K562 (cell line): ENCODE data around the gene ADCY5. TPM values are rescaled to one million over a fixed set of nuclear protein-coding genes. Genes with fewer than 3 reads are reported as not detected.
A peak's percentile ranks its signal among the peaks of the same experiment; 100 is the strongest.

ENCODE experiments used
- ATAC-seq: fragments of 200-7000 bp; cut with Tn5 transposase; 3 replicates; pipeline ENCODE4 v1.9.1; 2020; ENCODE audit warnings: moderate library complexity
- BruUV-seq: library from RNA; stranded (reverse); fragments of 400-500 nt; replicated peaks from 2 replicates; lab custom pipeline; 2021; lab: Mats Ljungman, UMichigan
- CTCF ChIA-PET: fragments of 300-600 bp; formaldehyde crosslinking; extraction: SDS; loops from one replicate; lab custom pipeline; 2021; ENCODE audit warnings: low intra/inter-chr PET ratio; lab: Yijun Ruan, JAX
- POLR2A ChIA-PET: fragments of 300-600, 350-650 bp; sonication (Branson Sonifier 250); formaldehyde crosslinking; extraction: SDS; loops from one replicate; lab custom pipeline; 2021; ENCODE audit warnings: antibody characterized with exemption, inconsistent platforms; lab: Yijun Ruan, JAX
- DNase-seq, 4 experiments: peaks; one replicate each; pipeline versions ENCODE4 v3.0.0 to v3.0.0-alpha.2; 2011 to 2018; ENCODE audit warnings: low spot score in 3 of 4, mixed read lengths in 3 of 4; ENCODE audit errors: extremely low read depth in 1 of 4
- FAIRE-seq: peaks from 2 replicates; lab custom pipeline; 2011; peaks lifted over from hg19 to GRCh38; lab: Jason Lieb, UNC
- H2AFZ ChIP-seq: 2 replicates; pipeline ENCODE4 v1.6.0; 2011; ENCODE audit warnings: low read depth, low read length, control low read depth, inconsistent platforms
- H3K27ac ChIP-seq: fragments of 200-600 bp; 3 replicates; pipeline ENCODE4 v1.8.0; 2011; ENCODE audit warnings: low read depth, mild to moderate bottlenecking, control low read depth, inconsistent platforms, low read length, moderate library complexity, mixed read lengths; ENCODE audit errors: extremely low read depth
- H3K27me3 ChIP-seq, 2 experiments: fragments of 300-600 bp in 1 of 2; 2 replicates in 1 of 2; 3 replicates in 1 of 2; pipeline versions ENCODE4 v1.6.0 to v1.8.0; 2011; ENCODE audit warnings: inconsistent platforms in 2 of 2, low read length in 2 of 2, mild to moderate bottlenecking in 1 of 2, mixed read lengths in 1 of 2, moderate library complexity in 1 of 2; ENCODE audit not compliant: control insufficient read depth in 2 of 2, insufficient read depth in 2 of 2
- H3K36me3 ChIP-seq: fragments of 300-600 bp; 3 replicates; pipeline ENCODE4 v1.8.0; 2011; ENCODE audit warnings: mild to moderate bottlenecking, low read length, inconsistent platforms; ENCODE audit not compliant: control insufficient read depth, insufficient read depth
- H3K4me1 ChIP-seq, 2 experiments: fragments of 200-600 bp in 1 of 2; replicated peaks in 1 of 2; 2 replicates in 1 of 2; 3 replicates in 1 of 2; pipeline versions ENCODE4 v1.5.1 to v1.8.0; 2011; ENCODE audit warnings: inconsistent platforms in 2 of 2, low read length in 2 of 2, mild to moderate bottlenecking in 1 of 2, mixed read lengths in 1 of 2, moderate library complexity in 1 of 2; ENCODE audit not compliant: control insufficient read depth in 2 of 2, insufficient read depth in 2 of 2
- H3K4me2 ChIP-seq: 2 replicates; pipeline ENCODE4 v1.6.1; 2011; ENCODE audit warnings: low read length, control low read depth, inconsistent platforms, mixed read lengths; ENCODE audit not compliant: insufficient read depth
- H3K4me3 ChIP-seq: fragments of 200-600 bp; sonication (generic), shearing (Covaris generic); 2 replicates; pipeline ENCODE4 v1.5.1; 2016; ENCODE audit warnings: control low read depth, inconsistent platforms
- H3K79me2 ChIP-seq: fragments of 200-600 bp; 3 replicates; pipeline ENCODE4 v1.8.0; 2011; ENCODE audit warnings: low read length, inconsistent platforms; ENCODE audit not compliant: control insufficient read depth, insufficient read depth
- H3K9ac ChIP-seq, 2 experiments: 2 replicates each; pipeline versions ENCODE4 v1.6.0 to v1.6.1; 2011; ENCODE audit warnings: low read depth in 2 of 2, low read length in 2 of 2, control low read depth in 1 of 2, inconsistent platforms in 1 of 2, mild to moderate bottlenecking in 1 of 2, mixed read lengths in 1 of 2; ENCODE audit not compliant: insufficient read depth in 1 of 2
- H3K9me1 ChIP-seq: one replicate; pipeline ENCODE4 v1.6.0; 2011; ENCODE audit warnings: inconsistent platforms, mild to moderate bottlenecking, low read length, moderate library complexity; ENCODE audit not compliant: control insufficient read depth, insufficient read depth
- H3K9me3 ChIP-seq: replicated peaks from 2 replicates; pipeline ENCODE4 v1.5.1; 2011; ENCODE audit warnings: low read depth, low read length, inconsistent platforms; ENCODE audit not compliant: control insufficient read depth, insufficient read depth
- H4K20me1 ChIP-seq: replicated peaks from 2 replicates; pipeline ENCODE4 v1.6.1; 2011; ENCODE audit warnings: low read length, inconsistent platforms, mixed read lengths; ENCODE audit not compliant: control insufficient read depth, insufficient read depth
- IRF2 ChIP-seq: sonication (generic); formaldehyde crosslinking; IDR thresholded peaks from 2 replicates; pipeline ENCODE4 v1.8.1; 2022; ENCODE audit warnings: mild to moderate bottlenecking, missing genetic modification reagents
- RAD21 ChIP-seq, 2 experiments: fragments of 250-450 bp in 1 of 2; fragments of 450-650 bp in 1 of 2; sonication (Bioruptor Pico) in 1 of 2; formaldehyde crosslinking in 1 of 2; IDR thresholded peaks in 1 of 2; conservative IDR thresholded peaks in 1 of 2; 2 replicates each; pipeline versions ENCODE4 v1.4.0 to v1.8.0; 2020 to 2022; ENCODE audit warnings: mild to moderate bottlenecking in 2 of 2, moderate library complexity in 1 of 2
- SRSF7 ChIP-seq: fragments of 200-400 bp; formaldehyde crosslinking; optimal IDR thresholded peaks from 2 replicates; pipeline ENCODE3; 2017; ENCODE audit warnings: mild to moderate bottlenecking, low read depth, low read length
- U2AF1 ChIP-seq: fragments of 200-400 bp; formaldehyde crosslinking; optimal IDR thresholded peaks from 2 replicates; pipeline ENCODE3; 2017; ENCODE audit warnings: mild to moderate bottlenecking, low read depth, low read length, moderate library complexity
- WGBS: fragments of 100-300 bp; shearing (Covaris generic); methylation state at CpG from one replicate; pipeline ENCODE4 v1.1.6; 2016; ENCODE audit warnings: low coverage, mixed read lengths; ENCODE audit not compliant: insufficient coverage; ENCODE audit errors: missing lambda C conversion rate; 5-methylcytosine and 5-hydroxymethylcytosine counted together
- in situ Hi-C: fragments of 300-500 bp; cut with MboI; formaldehyde crosslinking; loops from 4 replicates; pipeline ENCODE4 v1.15.0; 2018; ENCODE audit warnings: inconsistent platforms, mixed read lengths
- intact Hi-C: fragments of 100-400 bp; cut with micrococcal nuclease; formaldehyde crosslinking; loops from 2 replicates; pipeline ENCODE4 v1.14.2; 2022
- polyA plus RNA-seq, 8 experiments: library from polyadenylated mRNA; depleted of rRNA in 4 of 8; stranded (reverse) in 5 of 8; unstranded in 3 of 8; fragments of >200 nt; fragmentation: Nextera tagmentation in 2 of 8; fragmentation: Illumina TruSeq in 1 of 8; extraction: Ambion mirVana in 2 of 8; extraction: Trizol in 1 of 8; gene quantifications; 2 replicates each; pipeline versions ENCODE4 v1.2.1 to v1.2.3, GENCODE V29; 2011 to 2014; ENCODE audit warnings: inconsistent platforms in 1 of 8, missing spikeins in 1 of 8
- total RNA-seq, 7 experiments: library from RNA; depleted of rRNA in 6 of 7; stranded (reverse); fragments of >200 nt in 6 of 7; fragmentation: Illumina TruSeq in 2 of 7; extraction: Trizol in 2 of 7; gene quantifications; 2 replicates each; pipeline versions ENCODE4 v1.2.1 to v1.2.3, GENCODE V29; 2011 to 2021; ENCODE audit warnings: low replicate concordance in 1 of 7
- TF ChIP-seq, protein P1 (sequence below): fragments of 450-650 bp; IDR thresholded peaks from 2 replicates; pipeline ENCODE4 v1.7.1; 2018; ENCODE audit warnings: mild to moderate bottlenecking, low read depth; ENCODE audit not compliant: partially characterized antibody
- TF ChIP-seq, protein P2 (sequence below), 3 experiments: IDR thresholded peaks in 2 of 3; conservative IDR thresholded peaks in 1 of 3; 2 replicates each; pipeline ENCODE4 v1.5.1; 2011 to 2012; ENCODE audit warnings: low read length in 3 of 3, mild to moderate bottlenecking in 3 of 3, control low read depth in 2 of 3, improper control_type of control experiment in 1 of 3, inconsistent platforms in 1 of 3, low read depth in 1 of 3, mixed read lengths in 1 of 3, moderate library complexity in 1 of 3; ENCODE audit not compliant: insufficient read depth in 2 of 3
- TF ChIP-seq, protein P3 (sequence below): fragments of 450-650 bp; IDR thresholded peaks from one replicate; pipeline ENCODE4 v1.6.1; 2018; ENCODE audit warnings: mild to moderate bottlenecking, moderate library complexity; ENCODE audit not compliant: partially characterized antibody
- TF ChIP-seq, protein P4 (sequence below): fragments of 450-650 bp; formaldehyde crosslinking; IDR thresholded peaks from 2 replicates; pipeline ENCODE4 v1.4.0; 2022; ENCODE audit warnings: missing genetic modification characterization
- TF ChIP-seq, protein P5 (sequence below): sonication (generic); formaldehyde crosslinking; IDR thresholded peaks from 2 replicates; pipeline ENCODE4 v1.8.1; 2022; ENCODE audit warnings: missing genetic modification reagents

ADCY5 gene
- total and polyA plus RNA-seq, 9 of the 15 experiments (the other 6 are each of a cell fraction or from before 2014, with no cell fraction given) = under 0.01 TPM; not detected in 8

DNA sequence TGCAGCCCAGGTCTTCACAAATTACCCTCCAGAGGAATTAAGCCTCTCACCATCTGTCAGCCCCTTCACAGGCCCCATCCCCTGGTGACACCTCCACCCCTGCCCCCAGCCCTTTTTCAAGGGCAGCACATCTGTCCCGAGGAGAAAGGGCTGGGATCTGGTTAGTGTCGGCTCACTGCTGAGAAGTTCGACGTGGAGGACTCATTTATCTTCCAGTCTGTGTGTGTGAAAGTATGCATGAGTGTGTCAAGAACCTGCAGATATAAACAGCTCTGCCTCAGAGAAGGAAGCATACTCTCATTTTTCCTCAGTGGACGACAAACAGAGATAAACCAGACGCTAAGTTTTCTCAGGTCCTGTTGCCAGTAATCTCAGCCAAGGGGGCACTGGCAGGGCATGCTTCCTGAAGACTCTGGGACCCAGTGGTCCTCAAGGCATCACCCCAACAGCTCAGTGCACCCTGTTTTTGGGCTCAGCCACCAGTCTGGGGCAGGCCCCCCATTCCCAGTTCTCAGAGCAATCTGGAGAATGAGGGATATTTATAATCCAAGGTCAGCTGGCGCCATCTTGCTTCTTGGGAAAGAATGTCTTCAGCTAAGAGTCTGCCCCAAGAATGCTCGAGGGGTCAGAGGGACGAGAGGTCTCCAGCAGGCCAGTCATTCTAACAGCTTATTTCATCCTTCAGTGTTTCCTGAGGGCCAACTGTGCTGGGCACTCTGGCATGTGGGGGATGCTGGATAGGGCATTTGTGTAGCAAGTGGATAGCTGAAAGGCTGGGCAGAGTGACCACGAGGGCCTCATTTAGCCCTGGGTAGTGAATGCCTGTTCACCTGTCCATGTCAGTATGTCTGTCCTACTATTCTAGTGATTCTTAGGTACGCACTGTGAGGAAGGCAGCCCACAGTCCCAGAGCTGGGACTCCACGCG is 73.6 kb downstream of the ADCY5 start:
- H3K4me3 ChIP-seq = no peak overlapping the region
- no peaks in the 10 kb centered on the region for H4K20me1 ChIP-seq
- no peaks in the 10 kb centered on the region for H3K9me3 ChIP-seq
- H3K9me1 ChIP-seq = no peaks in the 10 kb centered on the region
- no peak overlapping the region for H3K27ac ChIP-seq
- no TSS peak for BruUV-seq
- no peaks in the 10 kb centered on the region for H3K4me1 ChIP-seq
- H3K36me3 ChIP-seq = no peaks in the 10 kb centered on the region
- no peaks in the 10 kb centered on the region for H3K79me2 ChIP-seq
- TF ChIP-seq, protein P1, sequence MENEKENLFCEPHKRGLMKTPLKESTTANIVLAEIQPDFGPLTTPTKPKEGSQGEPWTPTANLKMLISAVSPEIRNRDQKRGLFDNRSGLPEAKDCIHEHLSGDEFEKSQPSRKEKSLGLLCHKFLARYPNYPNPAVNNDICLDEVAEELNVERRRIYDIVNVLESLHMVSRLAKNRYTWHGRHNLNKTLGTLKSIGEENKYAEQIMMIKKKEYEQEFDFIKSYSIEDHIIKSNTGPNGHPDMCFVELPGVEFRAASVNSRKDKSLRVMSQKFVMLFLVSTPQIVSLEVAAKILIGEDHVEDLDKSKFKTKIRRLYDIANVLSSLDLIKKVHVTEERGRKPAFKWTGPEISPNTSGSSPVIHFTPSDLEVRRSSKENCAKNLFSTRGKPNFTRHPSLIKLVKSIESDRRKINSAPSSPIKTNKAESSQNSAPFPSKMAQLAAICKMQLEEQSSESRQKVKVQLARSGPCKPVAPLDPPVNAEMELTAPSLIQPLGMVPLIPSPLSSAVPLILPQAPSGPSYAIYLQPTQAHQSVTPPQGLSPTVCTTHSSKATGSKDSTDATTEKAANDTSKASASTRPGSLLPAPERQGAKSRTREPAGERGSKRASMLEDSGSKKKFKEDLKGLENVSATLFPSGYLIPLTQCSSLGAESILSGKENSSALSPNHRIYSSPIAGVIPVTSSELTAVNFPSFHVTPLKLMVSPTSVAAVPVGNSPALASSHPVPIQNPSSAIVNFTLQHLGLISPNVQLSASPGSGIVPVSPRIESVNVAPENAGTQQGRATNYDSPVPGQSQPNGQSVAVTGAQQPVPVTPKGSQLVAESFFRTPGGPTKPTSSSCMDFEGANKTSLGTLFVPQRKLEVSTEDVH = no peak
- TF ChIP-seq, protein P2, sequence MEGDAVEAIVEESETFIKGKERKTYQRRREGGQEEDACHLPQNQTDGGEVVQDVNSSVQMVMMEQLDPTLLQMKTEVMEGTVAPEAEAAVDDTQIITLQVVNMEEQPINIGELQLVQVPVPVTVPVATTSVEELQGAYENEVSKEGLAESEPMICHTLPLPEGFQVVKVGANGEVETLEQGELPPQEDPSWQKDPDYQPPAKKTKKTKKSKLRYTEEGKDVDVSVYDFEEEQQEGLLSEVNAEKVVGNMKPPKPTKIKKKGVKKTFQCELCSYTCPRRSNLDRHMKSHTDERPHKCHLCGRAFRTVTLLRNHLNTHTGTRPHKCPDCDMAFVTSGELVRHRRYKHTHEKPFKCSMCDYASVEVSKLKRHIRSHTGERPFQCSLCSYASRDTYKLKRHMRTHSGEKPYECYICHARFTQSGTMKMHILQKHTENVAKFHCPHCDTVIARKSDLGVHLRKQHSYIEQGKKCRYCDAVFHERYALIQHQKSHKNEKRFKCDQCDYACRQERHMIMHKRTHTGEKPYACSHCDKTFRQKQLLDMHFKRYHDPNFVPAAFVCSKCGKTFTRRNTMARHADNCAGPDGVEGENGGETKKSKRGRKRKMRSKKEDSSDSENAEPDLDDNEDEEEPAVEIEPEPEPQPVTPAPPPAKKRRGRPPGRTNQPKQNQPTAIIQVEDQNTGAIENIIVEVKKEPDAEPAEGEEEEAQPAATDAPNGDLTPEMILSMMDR (IDR thresholded peaks at IDR 0.05 in 2 of 3, conservative IDR thresholded peaks at IDR 0.05 in 1 of 3; ENCODE audit: insufficient read depth in 2 of 3, low read depth in 1 of 3, low read length in 3 of 3) = peak in 2 of 3 experiments; percentile 24 to 25; a peak in 2 of 6 replicates
- TF ChIP-seq U2AF1 (no peak), SRSF7 (no peak), RAD21 (CRISPR knock-in tag; conservative IDR thresholded peaks at IDR 0.05 in 1 of 2, IDR thresholded peaks at IDR 0.05 in 1 of 2) (peak; percentile 15 to 51; a peak in 2 of 4 replicates), IRF2 (CRISPR knock-in tag) (no peak)
- TF ChIP-seq, protein P3, sequence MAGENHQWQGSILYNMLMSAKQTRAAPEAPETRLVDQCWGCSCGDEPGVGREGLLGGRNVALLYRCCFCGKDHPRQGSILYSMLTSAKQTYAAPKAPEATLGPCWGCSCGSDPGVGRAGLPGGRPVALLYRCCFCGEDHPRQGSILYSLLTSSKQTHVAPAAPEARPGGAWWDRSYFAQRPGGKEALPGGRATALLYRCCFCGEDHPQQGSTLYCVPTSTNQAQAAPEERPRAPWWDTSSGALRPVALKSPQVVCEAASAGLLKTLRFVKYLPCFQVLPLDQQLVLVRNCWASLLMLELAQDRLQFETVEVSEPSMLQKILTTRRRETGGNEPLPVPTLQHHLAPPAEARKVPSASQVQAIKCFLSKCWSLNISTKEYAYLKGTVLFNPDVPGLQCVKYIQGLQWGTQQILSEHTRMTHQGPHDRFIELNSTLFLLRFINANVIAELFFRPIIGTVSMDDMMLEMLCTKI = no peak
- TF ChIP-seq, protein P4, sequence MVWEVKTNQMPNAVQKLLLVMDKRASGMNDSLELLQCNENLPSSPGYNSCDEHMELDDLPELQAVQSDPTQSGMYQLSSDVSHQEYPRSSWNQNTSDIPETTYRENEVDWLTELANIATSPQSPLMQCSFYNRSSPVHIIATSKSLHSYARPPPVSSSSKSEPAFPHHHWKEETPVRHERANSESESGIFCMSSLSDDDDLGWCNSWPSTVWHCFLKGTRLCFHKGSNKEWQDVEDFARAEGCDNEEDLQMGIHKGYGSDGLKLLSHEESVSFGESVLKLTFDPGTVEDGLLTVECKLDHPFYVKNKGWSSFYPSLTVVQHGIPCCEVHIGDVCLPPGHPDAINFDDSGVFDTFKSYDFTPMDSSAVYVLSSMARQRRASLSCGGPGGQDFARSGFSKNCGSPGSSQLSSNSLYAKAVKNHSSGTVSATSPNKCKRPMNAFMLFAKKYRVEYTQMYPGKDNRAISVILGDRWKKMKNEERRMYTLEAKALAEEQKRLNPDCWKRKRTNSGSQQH (CRISPR knock-in tag) = no peak
- TF ChIP-seq, protein P5, sequence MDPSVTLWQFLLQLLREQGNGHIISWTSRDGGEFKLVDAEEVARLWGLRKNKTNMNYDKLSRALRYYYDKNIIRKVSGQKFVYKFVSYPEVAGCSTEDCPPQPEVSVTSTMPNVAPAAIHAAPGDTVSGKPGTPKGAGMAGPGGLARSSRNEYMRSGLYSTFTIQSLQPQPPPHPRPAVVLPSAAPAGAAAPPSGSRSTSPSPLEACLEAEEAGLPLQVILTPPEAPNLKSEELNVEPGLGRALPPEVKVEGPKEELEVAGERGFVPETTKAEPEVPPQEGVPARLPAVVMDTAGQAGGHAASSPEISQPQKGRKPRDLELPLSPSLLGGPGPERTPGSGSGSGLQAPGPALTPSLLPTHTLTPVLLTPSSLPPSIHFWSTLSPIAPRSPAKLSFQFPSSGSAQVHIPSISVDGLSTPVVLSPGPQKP (CRISPR knock-in tag) = no peak
- intact Hi-C loops (no loop called here), in situ Hi-C loops (no loop called here)
- POLR2A ChIA-PET = interaction anchor here (0.6 to 0.8 kb wide), 3 partner anchors 12 to 366 kb away, joined by 3 to 4 read pairs (median 3); no protein-coding TSS in a partner anchor
- 1% methylated on average over 11 of the region's 13 CpGs for WGBS
- peaks cover 0 to 15% of the 10 kb centered on the region in 2 experiments; a peak in 3 of 5 replicates for H3K27me3 ChIP-seq
- no peak overlapping the region for H2AFZ ChIP-seq
- ATAC-seq = no peak
- FAIRE-seq = no peak
- H3K4me2 ChIP-seq = no peak overlapping the region
- DNase-seq = no peak
- H3K9ac ChIP-seq = no peak overlapping the region
- CTCF ChIA-PET = interaction anchor here (1.3 kb wide), 1 partner anchor 47 kb away, joined by 4 read pairs; no protein-coding TSS in a partner anchor
